ENCODE measurements around the gene SERPINB12.

Gene SERPINB12, protein sequence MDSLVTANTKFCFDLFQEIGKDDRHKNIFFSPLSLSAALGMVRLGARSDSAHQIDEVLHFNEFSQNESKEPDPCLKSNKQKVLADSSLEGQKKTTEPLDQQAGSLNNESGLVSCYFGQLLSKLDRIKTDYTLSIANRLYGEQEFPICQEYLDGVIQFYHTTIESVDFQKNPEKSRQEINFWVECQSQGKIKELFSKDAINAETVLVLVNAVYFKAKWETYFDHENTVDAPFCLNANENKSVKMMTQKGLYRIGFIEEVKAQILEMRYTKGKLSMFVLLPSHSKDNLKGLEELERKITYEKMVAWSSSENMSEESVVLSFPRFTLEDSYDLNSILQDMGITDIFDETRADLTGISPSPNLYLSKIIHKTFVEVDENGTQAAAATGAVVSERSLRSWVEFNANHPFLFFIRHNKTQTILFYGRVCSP

DNA sequence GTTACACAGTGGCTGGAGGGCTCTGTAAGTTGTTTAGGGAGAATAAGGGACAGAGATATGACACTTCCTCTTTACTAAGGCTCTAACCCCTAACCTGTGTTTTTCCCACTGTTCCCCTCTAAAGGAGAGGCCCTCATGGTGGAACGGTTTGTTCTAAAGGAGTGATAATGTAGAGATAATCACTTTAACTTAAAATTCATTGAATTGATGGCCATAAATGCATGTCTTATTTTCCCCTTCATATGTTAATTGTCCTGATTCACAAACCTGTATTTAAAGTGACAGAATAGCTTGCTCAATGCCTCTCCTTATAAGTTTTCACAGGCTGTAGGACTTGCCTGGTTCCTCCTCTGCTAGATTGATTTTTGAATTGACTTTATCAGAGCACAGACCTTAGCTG lies at the start of gene SERPINB12:
TSS of gene SERPINB12 (plus strand) at position 301 of the 400 bp plus-strand sequence. CDS start 13,791 bp downstream, outside the sequence.
- no peak for DNase-seq (ENCODE audit: low read depth)

- DNase-seq (ENCODE audit: low read depth): no peak
These were observed 49.3 kb upstream of the SERPINB12 start for GRCh38 chr18:63492851-63493250.

GRCh38 chr18:63495675-63496074 lies 46.5 kb upstream of the SERPINB12 start:
- DNase-seq (ENCODE audit: low read depth): no peak

DNA sequence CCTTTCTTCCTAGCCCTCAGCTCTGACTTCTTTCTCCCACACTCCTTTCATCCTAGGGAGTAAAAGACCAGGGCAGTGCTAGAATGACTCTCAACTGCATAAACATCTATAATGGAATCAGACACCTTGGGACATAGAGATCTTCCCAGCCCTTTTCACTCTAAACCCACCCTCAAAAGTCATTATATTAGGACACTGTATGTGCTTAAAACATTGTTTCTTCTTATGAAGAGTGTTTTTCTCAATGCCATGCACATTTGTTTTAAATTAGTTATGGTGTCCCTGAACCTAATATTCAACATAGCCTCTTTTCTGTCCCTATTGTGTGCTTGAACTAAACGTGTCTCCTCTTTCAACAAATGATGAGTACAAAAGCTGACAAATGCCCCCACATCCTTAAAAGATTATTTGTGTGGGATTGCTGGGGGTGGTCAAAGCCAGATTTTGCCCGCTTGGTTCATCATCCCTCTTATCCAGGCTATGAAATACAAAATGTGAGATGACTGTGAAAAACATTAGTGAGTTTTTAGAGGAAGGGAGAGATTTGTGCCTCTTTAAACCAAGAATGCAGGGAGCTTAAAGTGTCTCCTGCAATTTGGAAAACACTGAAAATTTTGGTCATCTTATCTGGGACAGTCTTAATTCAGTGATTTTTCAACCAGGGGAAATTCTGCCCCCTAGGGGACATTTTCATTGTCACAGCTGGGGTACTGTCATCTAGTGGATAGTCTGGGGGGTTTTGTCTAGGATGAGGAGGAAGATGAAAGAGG lies 36.4 kb upstream of the SERPINB12 start:
- no peak for DNase-seq (ENCODE audit: low read depth)

DNA sequence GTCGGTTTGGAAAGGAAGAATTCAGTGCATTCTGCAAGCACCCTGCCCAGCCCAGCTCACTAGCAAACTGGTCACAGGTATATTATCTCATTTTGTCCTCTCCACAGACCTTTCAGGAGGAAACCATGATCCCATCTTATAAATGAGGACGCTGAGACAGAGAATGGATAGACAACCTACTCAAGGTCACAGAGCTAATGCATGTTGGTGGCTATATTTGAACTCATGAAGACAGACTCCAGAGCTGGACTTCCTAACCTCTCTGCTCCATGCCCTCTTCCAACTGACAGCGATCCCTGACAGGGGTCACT lies 35.9 kb upstream of the SERPINB12 start:
- no peak for DNase-seq (ENCODE audit: low read depth)

GRCh38 chr18:63508596-63508995 lies 33.6 kb upstream of the SERPINB12 start:
- no peak for DNase-seq (ENCODE audit: low read depth)

DNA sequence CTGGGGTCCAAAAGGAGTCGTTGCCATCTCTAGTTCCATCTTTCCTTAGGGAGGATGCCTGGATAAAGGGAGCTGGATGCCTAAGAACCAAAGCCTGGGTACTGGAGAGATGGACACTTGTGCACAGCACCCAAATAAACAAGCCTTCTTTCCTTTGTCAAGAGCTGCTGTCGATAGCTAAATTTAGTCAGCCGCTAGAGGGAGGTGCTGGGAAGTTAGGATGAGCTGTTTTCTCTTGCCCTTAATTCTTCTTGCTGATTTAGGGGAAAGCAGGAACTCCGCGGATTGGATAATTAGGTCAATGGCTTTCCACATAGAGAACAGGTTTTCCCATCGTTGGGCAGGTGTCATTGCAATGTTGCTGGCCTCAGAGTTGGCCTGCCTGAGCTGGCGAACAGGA lies 30.9 kb upstream of the SERPINB12 start:
- peak; percentile 41 for DNase-seq (ENCODE audit: low read depth)

GRCh38 chr18:63514326-63514725 lies 27.8 kb upstream of the SERPINB12 start:
- no peak for DNase-seq (ENCODE audit: low read depth)

- no peak for DNase-seq (ENCODE audit: low read depth)
These were observed 27.1 kb upstream of the SERPINB12 start for GRCh38 chr18:63514888-63515678.

GRCh38 chr18:63515801-63516200 lies 26.4 kb upstream of the SERPINB12 start:
- DNase-seq (ENCODE audit: low read depth): no peak

DNA sequence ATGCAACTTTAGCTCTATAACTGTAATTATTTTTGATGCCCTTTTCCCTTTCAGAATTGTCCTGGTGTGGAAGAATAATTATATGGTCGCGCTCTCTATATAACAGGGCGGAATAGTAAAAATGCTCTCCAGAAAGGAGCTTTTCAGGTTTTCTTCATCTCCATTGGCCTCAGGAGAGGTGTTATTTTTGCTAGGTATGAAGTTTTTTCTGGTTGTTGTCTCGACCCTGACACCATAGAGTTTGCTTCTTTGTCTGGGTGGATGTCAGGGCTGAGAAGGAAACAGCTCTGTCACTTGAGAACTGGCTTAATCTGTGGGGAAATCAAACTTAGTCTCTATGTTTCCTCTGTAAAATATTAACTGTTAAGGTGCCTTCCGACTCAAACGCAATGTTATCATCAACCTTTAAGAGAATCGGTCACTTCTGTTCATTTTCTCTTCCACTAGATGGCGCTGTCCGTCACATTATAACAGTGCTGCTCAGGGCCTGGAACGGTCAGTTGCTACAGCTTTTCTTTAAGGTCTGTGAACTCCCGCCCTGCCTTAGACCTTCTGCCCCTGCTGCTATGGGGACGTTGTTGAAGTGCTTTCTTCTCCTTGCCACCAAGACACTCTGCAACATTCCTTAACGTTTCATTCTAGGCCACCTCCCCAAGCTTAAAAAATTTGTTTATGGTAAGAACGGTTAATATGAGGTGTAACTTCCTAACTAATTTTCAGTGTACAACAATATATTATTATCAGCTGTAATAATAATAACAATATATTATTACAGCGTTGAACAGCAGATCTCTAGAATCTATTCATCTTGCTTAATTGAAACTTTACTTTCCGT lies 23.8 kb upstream of the SERPINB12 start:
- peak; percentile 58 for DNase-seq (ENCODE audit: low read depth)

DNA sequence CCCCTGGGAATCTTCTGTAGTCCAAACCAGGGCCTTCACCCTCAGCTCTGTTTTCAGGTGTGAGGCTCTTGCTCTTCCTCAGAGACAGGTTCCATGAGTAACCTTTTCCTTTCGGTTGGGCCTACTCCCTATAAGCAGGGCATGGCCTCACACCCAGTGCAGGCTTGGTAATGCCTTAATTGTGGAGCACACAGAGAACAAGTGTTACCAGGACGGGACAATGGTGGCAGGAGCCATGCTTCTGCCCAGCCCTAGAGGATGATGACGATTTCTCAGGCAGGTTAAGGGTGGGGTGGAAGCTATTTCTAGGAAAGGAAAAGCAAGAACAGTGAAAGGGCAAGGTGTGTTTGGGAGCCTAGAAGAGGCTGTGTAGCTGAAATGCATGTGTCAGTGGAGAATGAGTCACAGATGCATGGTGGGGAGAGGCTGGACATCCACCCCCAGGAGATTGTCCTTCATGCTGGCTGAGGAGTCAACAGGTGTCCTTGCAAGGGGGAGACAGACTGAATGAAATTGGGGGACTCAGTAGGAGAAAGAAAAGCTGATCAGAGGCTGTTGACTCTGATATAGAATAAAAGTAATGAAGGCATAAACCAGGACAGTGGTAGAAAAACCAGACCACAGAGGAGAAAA lies 22.0 kb upstream of the SERPINB12 start:
- DNase-seq (ENCODE audit: low read depth): no peak

GRCh38 chr18:63523660-63524059 lies 18.5 kb upstream of the SERPINB12 start:
- no peak for DNase-seq (ENCODE audit: low read depth)

GRCh38 chr18:63527251-63527650 lies 14.9 kb upstream of the SERPINB12 start:
- DNase-seq (ENCODE audit: low read depth): no peak

DNA sequence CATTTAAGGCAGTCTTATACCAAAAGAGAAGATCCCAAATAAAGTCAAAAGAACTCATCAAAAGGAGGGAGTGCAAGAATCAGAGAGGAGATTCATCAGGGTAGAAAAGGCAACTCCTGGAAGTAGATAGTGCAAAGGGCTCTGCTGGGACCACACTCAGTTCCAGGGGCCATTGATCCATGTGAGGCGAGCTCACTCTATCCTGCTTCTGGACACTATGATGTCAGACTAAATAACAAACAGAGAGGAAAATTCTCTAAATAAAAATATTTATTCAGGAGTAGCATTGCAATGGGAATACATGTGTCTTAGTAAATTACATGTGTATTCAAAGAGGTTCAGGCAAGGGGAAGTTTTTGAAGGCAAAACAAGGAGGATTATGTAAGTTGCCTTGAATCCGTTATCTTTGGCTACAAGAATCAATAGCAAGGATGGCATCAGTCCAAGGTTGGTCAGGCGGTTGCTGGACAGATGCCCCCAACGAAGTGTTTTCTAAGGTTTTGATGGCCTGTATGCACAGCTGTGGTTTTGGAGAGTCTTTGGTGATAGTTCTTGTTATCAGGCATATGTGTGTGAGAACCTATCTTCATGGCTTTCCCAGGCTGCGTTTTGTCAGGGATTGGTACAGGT lies 13.2 kb upstream of the SERPINB12 start:
- no peak for DNase-seq (ENCODE audit: low read depth)

DNA sequence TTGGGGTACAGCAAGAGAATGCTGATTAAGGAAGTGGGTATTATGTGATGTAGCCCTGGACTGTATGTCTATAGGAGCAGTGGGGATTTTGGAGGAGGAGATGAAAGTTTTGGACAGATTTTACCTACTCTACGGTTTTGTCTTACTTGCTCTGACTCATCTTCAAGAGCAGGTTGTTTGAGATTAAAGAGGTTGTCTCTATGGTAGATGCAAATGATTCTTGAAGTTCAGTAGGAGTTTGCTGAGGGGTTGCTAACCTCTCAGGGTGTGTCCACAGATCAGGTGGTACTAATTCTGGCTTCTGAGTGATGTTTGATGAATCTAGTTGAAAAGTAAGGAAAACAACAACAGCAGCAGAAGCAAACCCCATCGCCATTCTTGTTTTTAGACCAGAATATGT lies 9.7 kb upstream of the SERPINB12 start:
- DNase-seq (ENCODE audit: low read depth): no peak

DNA sequence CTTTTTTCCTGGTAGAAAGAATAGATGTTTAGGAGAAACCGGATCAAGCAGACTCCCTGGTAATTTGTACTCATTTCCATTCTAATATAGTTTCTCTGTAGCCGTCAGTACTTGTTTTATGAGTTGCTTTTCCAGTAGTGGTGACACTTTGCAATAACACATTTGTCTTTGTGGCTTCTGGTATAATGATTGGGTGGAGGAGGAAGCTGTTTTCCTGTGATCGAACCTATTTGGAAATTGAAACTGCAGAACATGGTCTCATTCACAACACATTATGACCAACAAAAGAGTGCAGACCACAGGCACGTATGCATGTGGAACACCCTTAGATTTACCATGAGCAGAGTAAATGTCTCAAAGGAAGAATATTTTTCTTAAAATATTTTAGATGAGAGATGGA lies 7.6 kb upstream of the SERPINB12 start:
- DNase-seq (ENCODE audit: low read depth): no peak

DNA sequence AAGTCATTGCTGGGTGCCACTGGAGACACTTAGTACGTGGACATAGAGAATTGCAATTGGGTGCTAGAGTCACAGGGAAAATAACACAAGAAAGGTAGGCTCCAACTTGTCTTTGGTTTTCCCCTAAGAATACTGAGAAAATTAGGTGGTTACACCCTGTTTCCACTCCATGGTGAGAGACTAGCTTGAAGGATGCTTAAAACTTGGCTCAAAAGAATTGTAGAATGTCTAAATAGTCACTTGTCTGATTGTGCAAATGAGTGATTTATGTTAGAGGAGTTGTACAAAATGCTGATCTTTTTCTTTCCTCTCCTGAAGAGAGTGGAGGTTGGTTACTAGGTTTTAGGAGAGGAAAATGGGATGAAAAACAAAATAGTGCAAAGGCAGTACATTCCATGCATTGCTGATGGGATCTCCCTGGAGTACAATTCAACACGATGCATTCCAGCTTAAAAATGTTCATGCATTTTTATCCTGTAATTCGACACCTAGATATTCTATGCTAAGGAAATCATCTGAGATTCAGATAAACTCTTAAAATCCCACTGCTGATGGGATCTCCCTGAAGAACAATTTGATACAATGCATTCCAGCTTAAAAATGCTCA lies 2.2 kb upstream of the SERPINB12 start:
- peak; percentile 48 for DNase-seq (ENCODE audit: low read depth)

DNA sequence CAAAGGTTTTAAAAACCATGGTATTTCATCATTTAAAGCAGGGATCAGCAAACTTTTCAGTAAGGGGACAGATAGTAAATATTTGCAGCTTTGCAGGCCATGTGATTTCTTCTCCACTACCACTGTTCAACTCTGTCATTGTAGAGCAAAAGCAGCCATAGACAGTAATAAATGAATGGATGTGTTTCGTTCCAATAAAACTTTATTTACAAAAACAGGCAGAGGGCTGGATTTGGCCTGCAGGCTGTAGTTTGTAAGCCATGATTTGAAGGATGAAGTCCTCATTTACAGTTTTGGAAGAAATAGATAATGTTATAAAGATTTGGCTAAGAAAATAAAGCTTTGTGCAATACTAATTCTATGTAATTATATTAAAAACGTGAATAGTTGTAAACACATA lies 1.8 kb downstream of the SERPINB12 start:
- no peak for DNase-seq (ENCODE audit: low read depth)

- DNase-seq (ENCODE audit: low read depth): no peak
These were observed 2.8 kb downstream of the SERPINB12 start for GRCh38 chr18:63545000-63545399.

All from fibroblast of gingiva (primary cell).